Neutrophil (primary cell): ENCODE results near the gene ASXL1.
A peak's percentile ranks its signal among the peaks of the same experiment; 100 is the strongest.

ENCODE experiments used
- H3K27ac ChIP-seq: fragments of 200-600 bp; sonication (generic); 2 replicates; pipeline ENCODE4 v1.5.1; 2016; ENCODE audit warnings: mild to moderate bottlenecking, moderate library complexity
- H3K27me3 ChIP-seq: fragments of 200-600 bp; sonication (generic); 2 replicates; pipeline ENCODE4 v1.6.0; 2016; ENCODE audit warnings: mild to moderate bottlenecking
- H3K36me3 ChIP-seq: fragments of 200-600 bp; sonication (generic); 2 replicates; pipeline ENCODE4 v1.5.1; 2017
- H3K4me1 ChIP-seq, 2 experiments: fragments of 200-600 bp in 1 of 2; sonication (generic) in 1 of 2; 1 replicate in 1 of 2; 2 replicates in 1 of 2; pipeline versions ENCODE4 v1.5.1 to v1.6.1; 2013 to 2016; ENCODE audit warnings: low read depth in 1 of 2, low read length in 1 of 2, mild to moderate bottlenecking in 1 of 2, moderate library complexity in 1 of 2; ENCODE audit not compliant: control insufficient read depth in 1 of 2, insufficient read depth in 1 of 2
- H3K4me3 ChIP-seq, 2 experiments: fragments of 200-600 bp in 1 of 2; sonication (generic) in 1 of 2; 1 replicate in 1 of 2; 2 replicates in 1 of 2; pipeline ENCODE4 v1.5.1; 2013 to 2016; ENCODE audit warnings: low read depth in 1 of 2, low read length in 1 of 2, mild to moderate bottlenecking in 1 of 2, moderate library complexity in 1 of 2
- H3K9me3 ChIP-seq: fragments of 200-600 bp; sonication (generic); 2 replicates; pipeline ENCODE4 v1.5.1; 2016
- TF ChIP-seq, protein P1 (sequence below): fragments of 200-600 bp; sonication (generic); IDR thresholded peaks from 2 replicates; pipeline ENCODE4 v1.5.1; 2016; ENCODE audit warnings: antibody characterized with exemption

The ASXL1 gene

DNA sequence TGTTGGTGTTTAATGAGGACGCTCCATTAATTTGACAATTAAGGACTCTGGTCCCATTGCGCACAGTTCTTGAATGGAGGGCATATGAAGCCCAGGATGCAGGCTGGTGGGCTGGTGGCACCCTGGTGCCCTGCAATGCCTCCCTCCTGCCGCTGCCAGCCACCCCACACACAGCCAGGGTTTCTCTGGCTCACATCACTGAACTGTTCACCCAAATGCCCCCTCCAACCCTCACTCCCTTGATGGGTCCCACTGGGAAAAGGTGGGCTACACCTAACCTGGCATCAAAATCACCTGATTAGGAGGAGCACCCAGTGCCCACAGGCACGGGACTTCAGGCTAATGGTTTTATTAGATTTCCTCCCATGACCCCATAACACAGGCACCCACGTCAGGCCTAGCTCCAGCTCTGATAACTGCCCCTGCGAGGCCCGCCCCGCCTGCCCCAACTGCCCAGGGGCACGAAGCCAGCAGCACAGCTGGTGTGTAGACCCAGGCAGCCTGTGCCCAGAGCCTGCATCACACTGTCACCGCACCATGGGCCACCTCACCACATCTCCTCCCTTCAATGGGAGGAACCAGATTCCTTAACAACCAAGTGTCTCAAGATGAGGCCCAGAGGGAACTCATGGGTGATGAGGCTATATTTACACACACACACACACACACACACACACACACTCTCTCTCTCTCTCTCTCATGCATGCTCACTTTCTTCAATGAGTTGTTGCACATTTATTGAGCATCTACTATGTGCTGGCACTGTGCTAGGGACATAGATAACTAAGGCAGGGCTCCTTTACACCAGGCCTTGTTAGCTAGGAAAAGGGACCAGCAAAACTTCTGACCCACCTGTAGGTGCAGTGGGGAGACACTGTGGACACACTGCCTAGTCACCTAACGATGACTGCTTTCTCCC is 119.7 kb downstream of the ASXL1 start:
- H3K27ac ChIP-seq, result no peak overlapping the region

DNA sequence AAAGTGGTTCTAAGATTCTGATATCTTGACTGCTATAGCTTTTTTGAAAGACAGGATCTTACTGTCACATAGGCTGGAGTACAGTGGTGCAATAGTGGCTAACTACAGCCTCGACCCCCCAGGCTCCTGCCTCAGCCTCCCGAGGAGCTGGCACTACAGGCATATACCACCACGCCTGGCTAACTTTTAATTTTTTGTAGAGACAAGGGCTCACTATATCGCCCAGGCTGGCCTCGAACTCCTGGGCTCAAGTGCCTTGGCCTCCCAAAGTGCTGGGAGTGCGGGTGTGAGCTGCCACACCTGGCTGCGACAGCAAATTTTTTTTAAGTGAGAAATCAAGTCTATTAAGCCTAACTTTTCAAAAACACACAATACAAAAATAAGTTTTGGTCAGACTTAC is 120.4 kb downstream of the ASXL1 start:
- H3K4me1 ChIP-seq, result peaks cover 71 to 81% of the 10 kb centered on the region in 2 experiments

More for the DNA sequence above, 119.7 kb downstream of the ASXL1 start:
- TF ChIP-seq, protein P1, sequence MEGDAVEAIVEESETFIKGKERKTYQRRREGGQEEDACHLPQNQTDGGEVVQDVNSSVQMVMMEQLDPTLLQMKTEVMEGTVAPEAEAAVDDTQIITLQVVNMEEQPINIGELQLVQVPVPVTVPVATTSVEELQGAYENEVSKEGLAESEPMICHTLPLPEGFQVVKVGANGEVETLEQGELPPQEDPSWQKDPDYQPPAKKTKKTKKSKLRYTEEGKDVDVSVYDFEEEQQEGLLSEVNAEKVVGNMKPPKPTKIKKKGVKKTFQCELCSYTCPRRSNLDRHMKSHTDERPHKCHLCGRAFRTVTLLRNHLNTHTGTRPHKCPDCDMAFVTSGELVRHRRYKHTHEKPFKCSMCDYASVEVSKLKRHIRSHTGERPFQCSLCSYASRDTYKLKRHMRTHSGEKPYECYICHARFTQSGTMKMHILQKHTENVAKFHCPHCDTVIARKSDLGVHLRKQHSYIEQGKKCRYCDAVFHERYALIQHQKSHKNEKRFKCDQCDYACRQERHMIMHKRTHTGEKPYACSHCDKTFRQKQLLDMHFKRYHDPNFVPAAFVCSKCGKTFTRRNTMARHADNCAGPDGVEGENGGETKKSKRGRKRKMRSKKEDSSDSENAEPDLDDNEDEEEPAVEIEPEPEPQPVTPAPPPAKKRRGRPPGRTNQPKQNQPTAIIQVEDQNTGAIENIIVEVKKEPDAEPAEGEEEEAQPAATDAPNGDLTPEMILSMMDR, result no peak
- peaks cover 71 to 81% of the 10 kb centered on the region in 2 experiments for H3K4me1 ChIP-seq
- H3K27me3 ChIP-seq, result no peaks in the 10 kb centered on the region
- no peaks in the 10 kb centered on the region for H3K9me3 ChIP-seq
- H3K36me3 ChIP-seq, result peaks cover 19% of the 10 kb centered on the region
- H3K4me3 ChIP-seq, result no peak overlapping the region

DNA sequence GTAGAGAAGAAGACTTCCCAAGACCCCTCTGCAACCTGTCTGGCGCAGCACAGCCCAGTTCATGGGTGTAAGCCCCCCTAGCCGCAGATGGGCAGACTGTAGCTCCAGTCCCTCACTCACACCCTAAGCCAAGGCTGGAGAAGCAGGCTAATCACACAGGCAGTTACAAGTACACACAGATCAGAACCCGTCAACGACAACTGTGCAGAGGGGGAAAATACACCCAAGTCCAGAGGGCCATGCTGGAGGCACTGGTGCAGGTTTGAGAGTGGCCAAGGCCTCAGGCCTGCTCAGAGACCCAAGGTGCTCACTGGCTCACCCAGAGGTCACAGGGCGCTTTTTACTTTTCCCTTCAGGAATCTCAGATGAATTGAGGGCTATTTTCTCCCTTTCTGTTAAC is 120.9 kb downstream of the ASXL1 start:
- Histone ChIP-seq H3K27ac (peak overlapping the region; percentile 92), H3K27me3 (no peaks in the 10 kb centered on the region), H3K4me1 (peaks cover 71 to 83% of the 10 kb centered on the region in 2 experiments)

More for the DNA sequence above, 120.4 kb downstream of the ASXL1 start:
- Histone ChIP-seq H3K4me3 (no peak overlapping the region), H3K27me3 (no peaks in the 10 kb centered on the region), H3K9me3 (no peaks in the 10 kb centered on the region), H3K36me3 (peaks cover 12% of the 10 kb centered on the region), H3K27ac (no peak overlapping the region)
- TF ChIP-seq, protein P1, result no peak

DNA sequence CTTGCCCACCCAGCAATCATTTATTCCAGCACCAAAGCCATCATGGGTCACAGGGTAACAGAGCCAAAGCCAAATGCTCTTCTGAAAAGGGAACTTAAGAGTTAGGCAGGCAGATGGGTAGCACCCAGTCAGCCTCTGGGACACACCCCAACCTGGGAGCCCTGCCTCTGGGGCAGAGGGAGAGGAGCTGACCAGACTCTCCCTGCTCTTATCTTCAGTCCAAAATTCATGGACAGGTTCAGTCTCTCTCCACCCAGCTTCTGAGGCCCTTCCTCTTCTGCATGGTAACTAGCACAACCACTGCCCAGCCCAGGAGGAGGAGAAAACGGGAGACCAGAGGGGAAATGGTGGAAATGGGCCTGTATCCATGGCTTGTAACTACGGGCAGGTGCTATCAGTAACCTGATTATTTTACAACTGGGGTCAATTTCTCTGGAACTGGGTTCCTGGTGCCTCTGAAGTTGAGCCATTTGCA is 121.6 kb downstream of the ASXL1 start:
- peaks cover under 1% of the 10 kb centered on the region for H3K36me3 ChIP-seq
- no peak overlapping the region for H3K4me3 ChIP-seq
- peak overlapping the region; percentile 92 for H3K27ac ChIP-seq
- H3K4me1 ChIP-seq, result peaks cover 72 to 85% of the 10 kb centered on the region in 2 experiments
- H3K9me3 ChIP-seq, result no peaks in the 10 kb centered on the region
- no peaks in the 10 kb centered on the region for H3K27me3 ChIP-seq
- TF ChIP-seq, protein P1, result no peak

More for the DNA sequence above, 120.9 kb downstream of the ASXL1 start:
- Histone ChIP-seq H3K9me3 (no peaks in the 10 kb centered on the region), H3K36me3 (peaks cover 7% of the 10 kb centered on the region), H3K4me3 (no peak overlapping the region)
- TF ChIP-seq, protein P1, result no peak

DNA sequence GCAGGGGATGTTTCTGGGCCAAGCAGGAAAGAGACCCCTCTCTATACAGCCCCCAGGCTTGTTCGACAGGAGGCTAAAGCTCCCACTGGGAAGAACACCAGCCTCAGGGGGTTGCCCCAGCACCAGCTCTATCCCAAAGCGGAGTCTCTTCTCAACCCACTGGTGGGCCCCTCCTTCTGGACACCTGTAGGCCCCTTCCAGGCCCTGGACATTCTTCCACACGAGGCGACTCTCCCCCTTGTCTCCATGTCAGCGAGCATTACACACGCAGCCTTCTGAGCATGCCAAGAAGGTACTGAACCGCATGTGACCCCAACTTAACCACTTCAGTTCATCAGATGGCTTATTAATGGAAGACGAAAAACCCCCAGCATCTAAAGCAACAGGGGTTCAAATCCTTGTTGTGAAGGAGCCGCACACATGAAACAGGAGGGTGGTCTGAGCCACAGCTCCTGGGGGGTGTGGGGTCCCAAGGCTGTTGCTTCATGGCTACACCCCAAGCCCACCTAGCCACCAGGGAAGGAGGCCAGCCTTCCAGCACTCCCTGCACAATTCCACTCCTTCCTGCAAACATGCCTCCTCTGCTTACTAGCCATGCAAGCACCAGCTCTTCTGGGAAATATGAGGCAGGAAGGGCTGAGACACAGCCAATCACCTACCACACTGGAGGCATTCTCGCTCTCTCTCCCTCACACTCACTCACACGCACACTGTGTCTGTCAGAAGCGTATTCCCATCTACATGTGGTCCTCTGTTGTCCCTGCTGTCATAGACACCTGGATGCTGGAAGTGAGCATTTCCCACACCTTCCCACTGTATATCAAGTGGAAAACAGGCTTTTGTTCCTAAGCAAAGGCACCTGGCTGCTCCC is 122.5 kb downstream of the ASXL1 start:
- TF ChIP-seq, protein P1, result no peak
- Histone ChIP-seq H3K9me3 (no peaks in the 10 kb centered on the region), H3K27ac (peak overlapping the region; percentile 92), H3K36me3 (no peaks in the 10 kb centered on the region), H3K4me1 (peaks cover 69 to 83% of the 10 kb centered on the region in 2 experiments), H3K27me3 (no peaks in the 10 kb centered on the region), H3K4me3 (peak overlapping the region; percentile 88 to 90)
